Measurements from ENCODE around the gene COL12A1.

Gene COL12A1

DNA sequence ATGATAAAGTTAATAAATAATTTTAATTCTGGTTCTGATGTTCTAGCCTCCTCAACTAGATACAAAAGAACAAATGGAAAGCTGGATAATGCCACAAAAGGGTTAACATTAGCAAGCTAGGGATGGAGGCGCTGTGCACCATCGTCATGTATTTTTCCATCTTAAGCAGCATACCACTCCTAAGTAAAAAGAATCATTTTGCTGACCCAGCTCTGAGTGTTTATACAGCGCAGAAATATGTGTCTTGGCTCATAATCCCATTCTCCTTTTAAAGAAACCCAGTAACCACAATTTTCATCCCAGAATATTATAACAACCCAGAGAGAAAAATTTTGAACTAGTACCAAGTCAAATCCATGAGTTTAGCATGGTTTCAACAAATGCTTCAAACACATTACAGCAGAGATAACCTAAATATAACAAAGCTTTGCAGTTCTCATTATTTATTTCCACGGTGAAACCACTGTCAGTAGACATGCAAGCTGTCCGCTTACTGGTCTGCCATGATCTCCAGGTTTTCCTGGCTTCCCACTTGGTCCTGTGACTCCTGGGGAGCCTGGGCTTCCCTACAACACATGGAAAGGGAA, 111.1 kb downstream of the COL12A1 start:
- no peak for DNase-seq

DNA sequence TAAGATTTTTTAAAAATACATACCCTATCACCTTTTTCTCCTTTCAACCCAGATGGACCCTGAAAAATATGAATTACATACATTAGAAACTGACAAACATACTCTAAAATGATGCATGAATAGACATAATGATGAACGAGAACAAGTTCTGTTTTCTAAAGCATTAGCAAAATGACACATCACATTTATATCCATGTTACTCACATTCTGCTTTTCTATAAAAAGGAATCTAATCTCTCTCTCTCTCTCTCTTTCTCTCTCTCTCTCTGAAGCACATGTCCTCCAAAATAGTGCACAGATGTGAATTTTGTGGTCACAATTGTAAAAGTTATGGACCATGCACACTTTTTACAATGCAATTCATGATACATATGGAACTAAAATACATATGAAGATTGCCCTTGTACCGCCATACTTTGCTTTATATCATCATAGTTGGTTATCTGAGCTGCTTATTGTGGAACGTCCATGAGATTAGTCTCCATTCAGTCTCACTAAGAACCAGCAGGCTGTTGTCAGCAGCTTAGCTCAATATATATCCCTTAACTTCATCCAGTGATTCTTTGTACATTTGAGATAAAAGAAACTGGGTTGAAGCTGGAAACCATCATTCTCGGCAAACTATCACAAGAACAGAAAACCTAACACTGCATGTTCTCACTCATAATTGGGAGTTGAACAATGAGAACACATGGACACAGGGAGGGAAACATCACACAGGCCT, 114.2 kb downstream of the COL12A1 start:
- DNase-seq = no peak

DNA sequence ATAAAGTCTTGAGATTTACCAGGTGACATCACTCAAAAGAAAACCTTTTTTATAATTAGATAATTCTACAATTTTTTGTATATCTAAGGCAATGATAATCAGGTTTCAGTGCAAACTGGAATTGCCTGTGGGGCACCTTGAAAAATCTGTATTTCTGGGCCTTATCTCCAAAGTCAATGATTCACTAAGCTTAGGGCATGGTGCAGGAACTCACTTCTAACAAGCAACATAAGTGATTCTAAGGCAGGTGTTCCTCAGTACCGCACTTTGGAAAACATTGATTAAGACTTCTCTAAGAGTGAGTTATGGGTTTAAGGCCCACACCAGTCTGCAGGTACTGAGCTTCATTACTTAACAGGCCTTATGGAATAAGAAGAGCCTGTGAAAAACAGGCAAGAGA, 115.3 kb downstream of the COL12A1 start:
- DNase-seq = no peak

DNA sequence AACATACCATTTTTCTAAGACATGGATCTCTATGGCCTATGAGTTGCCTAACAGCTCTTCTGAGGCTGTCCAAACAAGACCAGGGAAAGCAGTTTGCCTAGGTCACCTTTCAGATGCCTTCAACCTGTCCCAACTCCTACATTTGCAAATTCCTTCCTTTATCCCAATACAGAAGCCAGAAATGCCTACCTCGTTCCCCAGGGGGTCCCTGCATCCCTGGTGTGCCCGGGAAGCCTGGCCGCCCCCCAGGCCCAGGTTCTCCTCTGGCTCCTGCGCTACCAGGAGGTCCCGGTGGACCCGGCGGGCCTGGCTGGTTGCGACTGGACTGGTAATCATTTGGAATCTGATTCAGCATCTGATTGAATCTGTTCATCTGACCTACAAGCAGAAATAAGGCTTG, 115.9 kb downstream of the COL12A1 start:
- DNase-seq = no peak

DNA sequence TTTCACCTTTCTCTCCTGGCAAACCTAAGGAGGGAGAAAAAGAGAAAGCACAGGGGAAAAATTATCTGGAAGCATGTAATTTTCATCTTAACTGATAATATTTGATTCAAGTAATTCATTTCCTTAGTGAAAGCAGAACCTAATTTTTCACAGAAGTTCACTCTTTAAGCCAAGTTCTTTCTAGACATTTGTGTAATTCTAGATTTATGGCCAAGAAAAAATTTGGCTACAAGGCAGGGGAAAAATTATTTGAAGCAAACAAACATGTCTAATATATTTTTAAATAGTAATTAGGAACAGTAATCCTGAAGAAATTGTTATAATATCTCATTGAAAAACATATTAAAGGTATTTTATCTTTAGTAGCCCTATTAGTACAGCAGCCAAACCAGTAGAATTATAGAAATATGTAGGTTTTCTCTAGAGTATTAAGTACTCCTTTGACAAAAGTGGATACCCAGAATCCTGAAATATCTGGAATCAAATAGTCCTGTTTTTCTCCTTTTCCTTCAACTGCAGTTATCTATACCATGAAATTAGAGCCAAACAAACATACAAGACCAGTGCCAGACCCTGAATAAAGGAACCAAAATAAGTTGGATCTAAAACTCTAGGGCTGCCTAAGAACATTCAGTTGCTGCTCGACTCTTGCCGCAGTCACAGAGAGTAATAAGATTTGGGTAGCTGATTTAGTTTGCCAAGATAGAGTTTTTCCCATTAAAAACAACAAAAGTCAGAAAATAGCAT, 116.5 kb downstream of the COL12A1 start:
- DNase-seq = no peak

DNA sequence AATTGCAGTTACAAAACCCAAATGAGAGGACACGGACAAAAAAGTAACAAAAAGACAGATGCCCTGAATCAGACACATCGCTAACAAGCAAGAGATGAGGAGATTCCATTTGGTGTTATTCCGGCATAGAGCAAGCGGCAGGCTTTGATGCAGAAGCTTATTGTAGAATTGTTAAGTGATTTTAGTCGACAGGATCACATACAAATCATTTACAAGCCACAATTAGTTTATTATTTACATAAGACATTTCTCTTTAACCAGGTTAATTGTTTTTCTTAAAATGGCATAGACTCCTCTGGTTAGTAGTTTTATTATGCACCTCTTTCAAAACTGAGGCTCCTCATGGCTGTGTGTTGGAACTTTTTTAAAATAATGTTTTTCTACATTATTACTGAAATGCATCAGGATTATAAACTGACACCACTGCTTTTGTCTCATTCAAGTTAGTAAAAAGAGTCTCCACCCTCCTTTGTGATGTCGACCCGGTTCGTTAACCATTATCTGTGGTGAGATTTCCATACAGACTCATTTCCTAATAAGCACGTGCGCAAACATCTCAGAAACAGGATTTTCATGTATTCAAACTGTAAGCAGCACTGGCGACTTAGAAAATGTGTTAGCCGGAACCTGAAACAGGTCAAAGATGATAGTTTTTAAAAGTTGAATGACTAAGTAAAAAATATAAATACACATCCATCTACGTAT, 119.8 kb downstream of the COL12A1 start:
- no peak for DNase-seq

DNA sequence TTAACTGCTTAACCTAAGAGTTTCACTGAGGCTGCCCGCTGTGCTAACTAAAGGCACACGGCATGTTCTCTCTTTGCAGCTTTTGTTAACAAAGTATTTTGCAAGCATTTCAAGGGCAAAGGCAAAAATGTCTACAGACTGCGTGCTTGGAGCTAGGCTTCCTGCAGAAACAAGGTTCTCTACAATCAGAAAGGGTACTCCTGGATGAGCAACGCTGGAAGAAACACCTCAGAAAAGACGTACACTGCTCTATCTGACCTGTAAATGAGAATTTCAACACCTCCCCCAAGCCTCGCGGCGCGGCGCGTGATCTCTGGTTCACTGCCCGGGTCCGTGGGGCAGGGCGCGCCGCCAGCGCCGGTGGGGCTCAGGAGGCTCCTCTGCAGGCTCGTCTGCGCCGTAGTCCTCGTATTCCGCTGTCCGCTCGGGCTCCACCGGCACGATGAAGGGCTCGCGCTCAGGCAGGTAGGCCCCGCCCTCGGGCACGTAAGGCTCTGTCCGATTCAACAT, 120.9 kb downstream of the COL12A1 start:
- no peak for DNase-seq

DNA sequence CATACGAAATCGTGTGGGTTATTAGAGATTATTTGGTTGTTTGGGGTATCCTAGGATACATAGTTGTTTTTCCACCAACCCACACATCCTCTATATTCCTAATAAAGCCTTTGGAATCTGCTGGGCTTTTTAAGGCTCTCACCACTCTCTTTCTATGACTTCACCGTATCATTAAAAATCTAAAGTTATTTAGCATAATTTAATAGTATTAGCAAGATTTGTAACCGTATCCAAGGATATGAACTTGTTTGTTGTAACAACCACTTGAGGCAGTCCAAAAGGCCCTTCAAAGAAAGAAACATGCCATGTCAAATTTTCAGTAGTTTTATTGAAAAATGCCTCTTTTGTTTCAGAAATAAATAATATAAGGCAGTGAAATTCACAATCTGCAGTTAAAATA, 121.8 kb downstream of the COL12A1 start:
- DNase-seq = no peak

DNA sequence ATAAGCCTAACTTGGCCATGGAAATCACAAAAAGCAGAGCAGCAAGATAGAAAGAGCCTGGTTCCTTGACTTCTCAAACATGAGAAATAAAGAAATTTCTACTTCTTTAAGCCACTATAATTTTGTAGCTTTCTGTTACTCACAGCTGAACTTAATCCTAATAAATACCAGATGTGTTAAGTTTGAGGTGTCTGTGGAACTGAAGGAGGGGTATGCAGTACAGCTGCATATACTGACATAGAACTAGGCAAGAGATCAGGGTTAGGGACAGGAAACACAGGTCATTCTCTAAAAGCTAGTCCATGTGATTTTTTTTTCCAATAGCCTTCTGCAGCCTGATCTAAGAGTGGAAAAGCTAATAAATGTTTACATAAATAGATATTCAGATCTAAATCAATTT, 123.9 kb downstream of the COL12A1 start:
- DNase-seq = no peak

DNA sequence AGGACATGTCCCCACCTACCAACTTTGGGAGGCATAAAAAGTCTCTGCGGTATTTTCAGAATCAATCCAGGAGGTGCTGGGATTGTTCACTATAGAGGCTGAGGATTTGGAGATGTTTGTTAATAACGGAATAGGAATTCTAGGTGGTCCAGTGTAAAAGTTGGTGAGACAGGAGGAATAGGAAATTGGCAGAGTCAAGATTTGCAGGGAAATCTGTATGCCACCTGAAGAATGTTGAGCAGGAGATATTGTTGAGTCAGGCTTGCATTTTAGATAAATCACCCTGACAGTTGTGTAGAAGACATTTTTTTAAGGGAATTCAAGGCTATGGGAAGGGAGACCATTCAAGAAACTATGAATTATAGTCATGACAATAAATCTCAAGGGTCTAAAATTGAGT, 124.8 kb downstream of the COL12A1 start:
- DNase-seq = no peak

DNA sequence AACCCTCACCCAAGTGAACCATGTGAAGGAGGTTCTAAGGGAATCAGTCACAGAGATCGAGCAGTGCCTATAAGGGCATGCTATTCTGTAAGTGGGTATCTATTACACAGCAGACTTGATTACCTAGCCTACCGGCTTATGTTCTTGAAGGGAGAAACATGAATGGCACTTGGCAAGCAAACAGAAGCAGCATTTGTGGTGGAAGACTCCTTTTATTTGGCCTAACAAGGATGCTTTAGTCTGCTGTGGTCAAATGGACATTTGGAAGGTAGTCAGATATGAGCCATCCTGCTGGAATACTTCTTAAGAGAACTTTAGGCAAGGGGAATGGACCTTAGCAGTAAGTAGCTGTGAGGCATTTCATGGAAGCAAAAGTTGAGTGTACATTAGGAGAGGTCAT, 126.3 kb downstream of the COL12A1 start:
- DNase-seq = no peak

DNA sequence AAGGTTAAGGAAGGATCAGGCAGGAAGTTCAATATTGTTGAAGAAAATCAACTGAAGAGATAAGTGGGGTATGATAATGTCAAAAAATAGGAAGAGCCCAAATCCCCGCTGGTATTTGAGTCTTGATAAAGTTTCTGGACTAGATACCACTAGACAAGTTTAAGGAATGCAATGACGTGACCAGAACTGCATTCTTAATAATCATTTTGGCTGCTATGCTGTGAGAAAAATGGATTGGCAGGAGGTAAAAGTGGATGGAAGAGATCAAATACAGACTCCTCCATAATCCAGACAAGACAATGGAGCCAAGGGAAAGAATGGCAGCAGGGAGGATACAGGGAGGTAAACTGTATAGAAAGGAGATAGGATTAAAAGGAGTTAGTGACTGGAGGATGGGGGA, 128.2 kb downstream of the COL12A1 start:
- DNase-seq = no peak

DNA sequence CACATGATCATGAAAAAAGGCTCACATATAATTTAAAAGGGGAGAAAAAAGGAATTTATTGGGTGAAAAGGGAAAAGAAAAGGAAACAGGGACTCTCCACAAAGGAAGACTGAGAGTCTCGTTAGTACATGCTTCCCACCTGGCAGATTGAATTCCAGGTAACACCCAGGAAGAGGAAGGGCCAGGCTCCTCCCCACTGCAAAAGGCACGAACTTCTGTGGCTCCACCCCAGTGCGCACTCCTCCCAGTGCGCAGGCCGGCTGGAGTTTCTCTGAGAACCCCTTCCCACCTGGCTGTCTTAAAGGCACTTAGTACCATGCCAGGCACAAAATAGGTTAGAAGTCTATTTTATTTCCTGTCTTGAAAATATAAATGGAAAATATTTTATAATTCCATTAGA, 129.8 kb downstream of the COL12A1 start:
- no peak for DNase-seq

DNA sequence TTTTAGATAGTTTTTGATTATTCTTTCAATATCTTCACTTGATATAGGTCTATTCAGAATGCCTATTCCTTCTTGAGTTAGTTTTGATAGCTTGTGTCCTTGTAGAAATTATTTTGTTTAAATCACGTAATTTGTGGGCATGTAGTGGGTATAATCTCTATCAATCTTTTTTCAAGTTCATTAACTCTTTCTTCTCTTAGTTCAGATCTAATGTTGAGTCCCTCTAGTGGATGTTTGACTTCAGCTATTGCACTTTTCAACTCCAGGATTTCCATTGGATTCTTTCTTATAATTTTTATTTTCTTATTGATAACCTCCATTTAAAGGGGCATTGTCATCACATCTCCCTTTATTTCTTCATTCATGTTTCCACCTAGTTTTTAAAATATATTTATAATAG, 135.6 kb downstream of the COL12A1 start:
- DNase-seq = no peak

DNA sequence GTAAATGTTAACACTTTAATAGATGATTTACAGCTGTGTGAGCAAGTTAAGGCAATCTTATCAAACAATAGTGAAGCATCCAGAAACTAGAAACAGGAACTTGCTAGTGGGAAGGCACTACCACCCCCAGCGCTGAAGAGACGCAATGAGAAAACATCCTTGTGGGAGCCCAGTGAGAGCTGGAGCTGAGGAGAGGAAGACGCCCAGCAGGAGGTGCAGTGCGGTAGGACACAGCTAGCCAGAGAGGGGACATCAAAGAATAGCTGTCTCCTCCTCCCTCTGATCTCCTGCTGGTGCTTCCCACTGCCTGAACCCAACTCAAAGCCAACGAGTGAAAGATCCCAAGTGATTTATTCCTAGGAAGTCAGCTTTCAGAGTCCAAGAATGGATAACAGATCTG, 140.3 kb downstream of the COL12A1 start:
- DNase-seq = no peak

DNA sequence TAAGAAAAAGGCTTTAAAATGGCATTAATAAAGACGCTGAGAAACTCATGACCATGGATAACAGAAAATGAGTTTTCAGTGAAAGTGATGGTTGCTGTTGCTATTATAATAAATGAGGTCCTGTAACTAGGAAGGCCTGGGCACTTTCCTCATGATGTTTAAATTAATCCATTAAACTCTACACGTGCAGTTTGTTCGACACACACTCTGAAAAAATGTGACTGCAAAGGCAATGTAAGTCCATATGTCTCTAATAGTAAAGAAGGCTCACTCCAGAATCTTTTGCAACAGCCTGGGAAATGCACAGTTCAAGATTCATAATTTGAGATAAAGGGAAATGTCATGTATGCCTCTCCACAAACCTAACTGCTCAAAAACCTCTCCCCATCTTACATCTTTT, 153.4 kb downstream of the COL12A1 start:
- DNase-seq = no peak

DNA sequence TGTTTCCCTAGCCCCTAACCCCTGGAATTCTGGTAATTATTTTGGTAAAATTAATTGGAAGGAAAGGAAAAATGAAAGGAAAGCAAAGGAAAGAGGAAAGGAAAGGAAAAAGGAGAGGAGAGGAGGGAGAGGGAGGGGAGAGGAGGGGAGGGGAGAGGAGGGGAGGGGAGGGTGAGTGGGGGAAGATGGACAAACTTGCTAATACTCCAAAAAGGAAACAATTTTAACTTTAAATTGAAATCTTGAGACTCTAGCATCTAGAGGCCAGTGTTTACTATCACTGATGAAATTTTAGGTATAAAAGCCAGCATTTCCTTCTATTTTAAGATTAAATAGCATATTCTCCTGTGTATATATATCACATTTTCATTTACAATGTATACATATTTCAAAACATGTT, 156.5 kb downstream of the COL12A1 start:
- no peak for DNase-seq

DNA sequence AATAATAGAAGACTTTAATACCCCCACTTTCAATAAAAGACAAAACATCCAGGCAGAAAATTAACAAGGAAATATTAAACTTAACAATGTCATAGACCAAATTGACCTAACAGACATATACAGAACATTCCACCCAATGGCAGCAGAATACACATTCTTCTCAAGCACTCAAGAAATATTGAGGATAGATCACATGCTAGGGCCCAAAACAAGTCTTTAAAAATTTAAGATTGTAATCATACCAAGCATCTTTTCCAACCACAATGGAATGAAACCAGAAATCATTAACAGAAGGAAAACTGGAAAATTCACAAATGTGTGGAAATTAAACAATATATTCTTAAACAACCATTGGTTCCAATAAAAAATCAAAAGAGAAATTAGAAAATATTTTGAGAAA, 161.0 kb downstream of the COL12A1 start:
- no peak for DNase-seq

DNA sequence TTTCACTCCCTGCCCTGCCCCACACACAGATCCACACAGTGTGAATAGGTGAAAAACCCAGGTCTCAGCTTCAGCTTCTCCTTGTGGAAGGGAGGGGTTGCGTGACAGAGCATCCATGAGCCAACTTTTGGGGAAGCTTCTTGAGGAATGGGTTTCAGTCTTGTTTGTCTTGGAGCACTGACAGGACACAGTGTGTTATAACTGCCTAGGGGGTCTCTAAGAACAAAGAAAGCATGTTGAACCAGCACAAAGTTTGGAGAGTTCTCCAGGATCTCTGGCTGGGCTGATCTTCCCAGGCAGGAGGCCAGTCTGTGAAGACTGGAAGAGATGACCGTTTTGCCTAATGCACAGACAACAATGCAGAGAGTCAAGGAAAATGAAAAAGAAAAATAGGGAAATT, 164.5 kb downstream of the COL12A1 start:
- DNase-seq = no peak

All from activated CD8-positive, alpha-beta memory T cell treated with anti-CD3 and anti-CD28 coated beads for 24 hours (primary cell).